ENCODE data around the gene CALHM2. TPM values are rescaled to one million over a fixed set of nuclear protein-coding genes. Genes with fewer than 3 reads are reported as not detected.

CALHM2 gene
- total and polyA plus RNA-seq, 2 of the 4 experiments (the other 2 are of a cell fraction), result 2.5 to 7.9 TPM

- H3K23ac ChIP-seq (ENCODE audit: low read depth, low read length), result no peak overlapping the region
- CTCF ChIA-PET, result no interaction called here
- no peak overlapping the region for H3K14ac ChIP-seq (replicated peaks; ENCODE audit: low read depth, low read length)
- H2BK5ac ChIP-seq (ENCODE audit: low read depth, low read length, poor library complexity, severe bottlenecking), result no peak overlapping the region
- no peak overlapping the region for H2BK20ac ChIP-seq (ENCODE audit: low read depth, low read length)
- no peak overlapping the region for H3K27ac ChIP-seq (ENCODE audit: insufficient read depth, low read length)
- no peak overlapping the region for H3K56ac ChIP-seq (ENCODE audit: extremely low read depth, insufficient read depth, low read length)
- dilution Hi-C loops (cut with HindIII; ENCODE audit: low sequenced_read_pairs, unreplicated experiment), result no loop called here
- DNase-seq (no peak), ATAC-seq (ENCODE audit: low read depth) (no peak)
- H3K36me3 ChIP-seq (ENCODE audit: control insufficient read depth, insufficient read depth, low read length), result no peaks in the 10 kb centered on the region
- H3K4me3 ChIP-seq (ENCODE audit: insufficient read depth, low read depth, low read length), result no peak overlapping the region
- peaks cover 12% of the 10 kb centered on the region for H3K4me1 ChIP-seq (ENCODE audit: control insufficient read depth, insufficient read depth, low read length)
- POLR2A ChIA-PET (ENCODE audit: unreplicated experiment), result no interaction called here
- H3K27me3 ChIP-seq (ENCODE audit: control insufficient read depth, insufficient read depth, low read length), result peaks cover 86% of the 10 kb centered on the region
- H2AK5ac ChIP-seq (ENCODE audit: low read depth, low read length), result no peak overlapping the region
- H4K91ac ChIP-seq (ENCODE audit: insufficient read depth, low read depth, low read length), result no peak overlapping the region
- H2BK15ac ChIP-seq (ENCODE audit: low read depth, low read length), result no peak overlapping the region
- no peak overlapping the region for H4K8ac ChIP-seq (ENCODE audit: low read depth in 2 of 2, low read length in 2 of 2)
- in situ Hi-C loops (cut with MboI; ENCODE audit: low sequenced_read_pairs), result loop anchor here (10.0 kb wide), 1 partner anchor 187 kb away; no protein-coding TSS in a partner anchor
- BruUV-seq (replicated peaks), result no TSS peak
- TF ChIP-seq SMC3 (IDR thresholded peaks at IDR 0.05; ENCODE audit: low read depth, low read length) (no peak), NFE2L2 (IDR thresholded peaks at IDR 0.05; ENCODE audit: low read depth, low read length) (no peak), FOS (IDR thresholded peaks at IDR 0.05; ENCODE audit: low read depth, low read length) (no peak), RFX5 (IDR thresholded peaks at IDR 0.05; ENCODE audit: low read depth, low read length) (no peak), CEBPB (IDR thresholded peaks at IDR 0.05; ENCODE audit: low read depth, low read length) (no peak), MAZ (IDR thresholded peaks at IDR 0.05; ENCODE audit: borderline replicate concordance, low read depth, low read length) (no peak), MXI1 (IDR thresholded peaks at IDR 0.05; ENCODE audit: borderline replicate concordance, low read depth, low read length) (no peak), MAFK (IDR thresholded peaks at IDR 0.05; ENCODE audit: low read depth, low read length) (no peak), RCOR1 (IDR thresholded peaks at IDR 0.05; ENCODE audit: insufficient replicate concordance, low read length) (no peak), POLR2A (IDR thresholded peaks at IDR 0.05; ENCODE audit: low read depth, low read length) (no peak), BHLHE40 (IDR thresholded peaks at IDR 0.05; ENCODE audit: low read depth, low read length) (no peak), CHD1 (IDR thresholded peaks at IDR 0.05; ENCODE audit: low read depth, low read length) (no peak), RAD21 (IDR thresholded peaks at IDR 0.05; ENCODE audit: low read length) (no peak)
- TF ChIP-seq, protein P1, sequence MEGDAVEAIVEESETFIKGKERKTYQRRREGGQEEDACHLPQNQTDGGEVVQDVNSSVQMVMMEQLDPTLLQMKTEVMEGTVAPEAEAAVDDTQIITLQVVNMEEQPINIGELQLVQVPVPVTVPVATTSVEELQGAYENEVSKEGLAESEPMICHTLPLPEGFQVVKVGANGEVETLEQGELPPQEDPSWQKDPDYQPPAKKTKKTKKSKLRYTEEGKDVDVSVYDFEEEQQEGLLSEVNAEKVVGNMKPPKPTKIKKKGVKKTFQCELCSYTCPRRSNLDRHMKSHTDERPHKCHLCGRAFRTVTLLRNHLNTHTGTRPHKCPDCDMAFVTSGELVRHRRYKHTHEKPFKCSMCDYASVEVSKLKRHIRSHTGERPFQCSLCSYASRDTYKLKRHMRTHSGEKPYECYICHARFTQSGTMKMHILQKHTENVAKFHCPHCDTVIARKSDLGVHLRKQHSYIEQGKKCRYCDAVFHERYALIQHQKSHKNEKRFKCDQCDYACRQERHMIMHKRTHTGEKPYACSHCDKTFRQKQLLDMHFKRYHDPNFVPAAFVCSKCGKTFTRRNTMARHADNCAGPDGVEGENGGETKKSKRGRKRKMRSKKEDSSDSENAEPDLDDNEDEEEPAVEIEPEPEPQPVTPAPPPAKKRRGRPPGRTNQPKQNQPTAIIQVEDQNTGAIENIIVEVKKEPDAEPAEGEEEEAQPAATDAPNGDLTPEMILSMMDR (conservative IDR thresholded peaks at IDR 0.05; ENCODE audit: low read depth, low read length), result no peak
- TF ChIP-seq, protein P2, sequence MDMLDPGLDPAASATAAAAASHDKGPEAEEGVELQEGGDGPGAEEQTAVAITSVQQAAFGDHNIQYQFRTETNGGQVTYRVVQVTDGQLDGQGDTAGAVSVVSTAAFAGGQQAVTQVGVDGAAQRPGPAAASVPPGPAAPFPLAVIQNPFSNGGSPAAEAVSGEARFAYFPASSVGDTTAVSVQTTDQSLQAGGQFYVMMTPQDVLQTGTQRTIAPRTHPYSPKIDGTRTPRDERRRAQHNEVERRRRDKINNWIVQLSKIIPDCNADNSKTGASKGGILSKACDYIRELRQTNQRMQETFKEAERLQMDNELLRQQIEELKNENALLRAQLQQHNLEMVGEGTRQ (IDR thresholded peaks at IDR 0.05; ENCODE audit: low read depth, low read length), result no peak
- TF ChIP-seq, protein P3, sequence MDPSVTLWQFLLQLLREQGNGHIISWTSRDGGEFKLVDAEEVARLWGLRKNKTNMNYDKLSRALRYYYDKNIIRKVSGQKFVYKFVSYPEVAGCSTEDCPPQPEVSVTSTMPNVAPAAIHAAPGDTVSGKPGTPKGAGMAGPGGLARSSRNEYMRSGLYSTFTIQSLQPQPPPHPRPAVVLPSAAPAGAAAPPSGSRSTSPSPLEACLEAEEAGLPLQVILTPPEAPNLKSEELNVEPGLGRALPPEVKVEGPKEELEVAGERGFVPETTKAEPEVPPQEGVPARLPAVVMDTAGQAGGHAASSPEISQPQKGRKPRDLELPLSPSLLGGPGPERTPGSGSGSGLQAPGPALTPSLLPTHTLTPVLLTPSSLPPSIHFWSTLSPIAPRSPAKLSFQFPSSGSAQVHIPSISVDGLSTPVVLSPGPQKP (IDR thresholded peaks at IDR 0.05; ENCODE audit: borderline replicate concordance, low read depth, low read length), result no peak
- no peaks in the 10 kb centered on the region for H3K79me1 ChIP-seq (ENCODE audit: low read depth in 1 of 2, low read length in 2 of 2)
- H4K20me1 ChIP-seq (ENCODE audit: insufficient read depth, low read length), result peaks cover 6% of the 10 kb centered on the region; the same call in 1 of the 2 replicates
- intact Hi-C loops (cut with micrococcal nuclease), result no loop called here
- no peak overlapping the region for H3K9ac ChIP-seq (ENCODE audit: low read depth, low read length)
- no peak overlapping the region for H3K18ac ChIP-seq (ENCODE audit: low read depth, low read length)
- WGBS, 2 experiments (ENCODE audit: extremely low coverage in 2 of 2, insufficient read length in 1 of 2), result 82% methylated on average over 3 of the region's 8 CpGs; no CpG with 5 or more reads in 1 of the 2 experiments
- peaks cover 2% of the 10 kb centered on the region; the same call in 1 of the 2 replicates for H3K9me1 ChIP-seq (ENCODE audit: insufficient read depth, low read length)
- no peak overlapping the region for H2AK9ac ChIP-seq (replicated peaks; ENCODE audit: low read depth, low read length, poor library complexity)
- H3K4ac ChIP-seq (ENCODE audit: low read depth, low read length), result no peak overlapping the region
- no peak overlapping the region for H3K4me2 ChIP-seq (ENCODE audit: low read depth, low read length)
- no peaks in the 10 kb centered on the region for H3K9me3 ChIP-seq (ENCODE audit: control insufficient read depth, insufficient read depth, low read length)
- H2AFZ ChIP-seq (replicated peaks; ENCODE audit: low read length, poor library complexity), result no peak overlapping the region
- no peak overlapping the region for H2BK120ac ChIP-seq (ENCODE audit: low read depth, low read length)
- no peak overlapping the region for H4K5ac ChIP-seq (ENCODE audit: low read depth, low read length)
Observed at GRCh38 chr10:103497161-103497915, 45.2 kb upstream of the CALHM2 start.
